Activated T-cell treated with anti-CD3 and anti-CD28 coated beads, Interleukin-2, amount 50 U/mL, for 48 hours (primary cell): ENCODE results near the gene PSTPIP1.
A peak's percentile ranks its signal among the peaks of the same experiment; 100 is the strongest.
"Not testable (repeated sequence)": the region's sequence is repeated elsewhere in the genome, so short reads cannot be mapped to it uniquely, and the experiment has no call there.

Source experiments
- DNase-seq, 2 experiments: peaks; one replicate each; pipeline ENCODE4 v3.0.0-alpha.2; 2020

The PSTPIP1 gene

DNA sequence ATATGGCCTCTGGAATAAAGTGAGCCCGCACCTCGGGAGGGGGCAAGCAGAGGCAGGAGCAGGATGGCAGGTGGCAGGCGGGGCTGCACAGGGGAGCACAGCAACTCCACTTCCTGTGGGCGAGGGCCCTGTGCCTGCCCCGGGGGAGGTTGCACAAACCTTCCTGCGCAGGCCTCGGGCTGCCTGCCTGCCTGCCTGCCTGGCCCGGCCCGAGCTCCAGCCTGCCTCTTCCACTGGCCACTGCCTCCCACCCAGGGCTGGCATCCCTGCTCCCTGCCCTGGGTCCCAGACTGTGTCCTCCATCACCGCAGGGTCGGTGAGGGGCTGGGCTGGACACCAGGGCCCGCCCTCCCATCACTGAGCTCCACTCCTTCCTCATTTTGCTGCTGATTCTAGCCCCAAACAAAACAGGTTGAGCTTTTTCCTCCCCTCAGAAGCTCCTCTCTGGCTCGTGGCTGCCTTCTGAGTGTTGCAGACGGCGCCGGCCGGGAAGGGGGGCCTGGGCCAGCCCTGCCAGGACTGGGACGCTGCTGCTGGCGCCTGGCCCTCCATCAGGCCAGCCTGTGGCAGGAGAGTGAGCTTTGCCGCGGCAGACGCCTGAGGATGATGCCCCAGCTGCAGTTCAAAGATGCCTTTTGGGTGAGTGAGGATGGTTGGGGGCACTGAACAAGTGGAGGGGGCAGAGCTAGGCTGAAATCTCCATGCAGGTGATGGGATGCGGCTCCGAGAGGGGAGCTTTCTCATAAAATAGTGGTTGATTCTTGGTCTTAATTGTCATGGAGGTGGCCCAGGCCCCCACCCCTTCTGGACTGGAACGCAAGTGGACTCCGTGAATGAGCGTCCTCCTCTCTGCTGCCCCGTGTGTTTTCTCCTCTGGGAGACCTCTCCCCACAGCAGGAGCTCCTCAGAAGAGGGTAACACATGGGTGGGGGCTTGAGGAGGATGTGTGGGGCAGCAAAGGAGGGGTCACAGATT, at the start of gene PSTPIP1:
TSS of gene PSTPIP1 (plus strand) at position 156 of the 975 bp plus-strand sequence. CDS start at position 604, 448 bp downstream.
- DNase-seq, result peak; percentile 77 to 83

DNA sequence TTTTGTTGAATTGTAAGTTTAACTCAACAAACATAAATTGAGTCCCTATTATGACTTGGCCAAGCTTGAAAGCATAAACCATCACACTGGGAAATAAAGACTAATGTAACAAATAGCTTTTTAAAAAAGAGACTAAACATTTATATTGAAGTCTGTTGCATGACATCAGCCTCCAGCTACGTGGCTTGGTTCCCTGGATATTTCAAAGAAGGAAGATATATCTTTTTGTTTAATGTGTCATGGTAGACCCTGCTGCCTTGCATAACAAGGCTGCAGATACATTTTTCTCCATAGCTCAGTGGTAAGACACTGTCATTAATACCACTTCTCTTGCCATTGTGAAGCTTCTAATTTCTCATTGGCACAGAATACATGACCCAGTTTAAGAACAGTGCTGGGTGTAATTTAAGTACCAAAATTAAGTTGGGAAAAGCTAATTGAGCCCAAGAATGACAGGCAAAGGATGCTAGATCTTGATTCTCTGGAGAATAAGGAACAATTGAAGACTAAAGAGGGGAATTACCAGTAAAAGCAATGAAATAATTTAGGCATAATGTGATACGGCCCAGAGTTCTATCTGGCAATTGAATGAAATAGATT, 49.3 kb upstream of the PSTPIP1 start:
- no peak for DNase-seq

DNA sequence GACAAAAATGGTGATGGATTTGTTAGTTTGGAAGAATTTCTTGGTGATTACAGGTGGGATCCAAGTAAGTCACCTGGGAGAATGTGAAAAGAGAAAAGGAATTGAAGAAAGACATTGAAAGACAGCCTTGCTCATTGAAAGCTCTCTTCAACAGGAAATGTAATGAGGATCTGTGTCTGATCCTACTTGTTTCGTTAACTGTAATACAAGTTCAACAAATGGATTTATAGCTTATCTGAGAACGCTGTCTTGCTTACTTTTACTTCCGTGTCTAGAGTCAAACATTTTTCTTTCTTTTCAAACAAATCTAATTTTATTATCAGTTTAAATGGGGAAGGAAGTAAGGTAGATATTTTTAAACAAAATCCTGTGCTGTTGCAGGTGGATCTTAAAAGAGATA, 47.5 kb upstream of the PSTPIP1 start:
- DNase-seq, result no peak

DNA sequence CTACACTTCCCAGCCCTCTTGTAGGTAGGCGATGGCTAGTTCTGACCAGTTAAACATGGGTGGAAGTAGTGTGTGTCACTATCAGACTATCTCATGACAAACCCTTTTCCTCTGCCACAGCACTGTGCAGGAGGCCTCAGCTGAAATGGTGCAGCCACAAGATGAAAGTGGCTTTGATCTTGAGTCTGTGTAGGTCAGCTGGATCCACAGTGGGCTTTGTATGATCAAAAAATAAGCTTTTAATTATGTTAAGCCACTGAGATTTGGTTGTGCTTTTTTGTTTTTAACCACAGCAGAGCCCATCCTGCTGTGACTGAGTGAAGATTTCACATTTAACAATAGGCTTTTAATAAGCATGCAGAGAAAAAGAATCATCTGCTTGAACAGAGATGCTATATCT, 43.7 kb upstream of the PSTPIP1 start:
- DNase-seq, result no peak

DNA sequence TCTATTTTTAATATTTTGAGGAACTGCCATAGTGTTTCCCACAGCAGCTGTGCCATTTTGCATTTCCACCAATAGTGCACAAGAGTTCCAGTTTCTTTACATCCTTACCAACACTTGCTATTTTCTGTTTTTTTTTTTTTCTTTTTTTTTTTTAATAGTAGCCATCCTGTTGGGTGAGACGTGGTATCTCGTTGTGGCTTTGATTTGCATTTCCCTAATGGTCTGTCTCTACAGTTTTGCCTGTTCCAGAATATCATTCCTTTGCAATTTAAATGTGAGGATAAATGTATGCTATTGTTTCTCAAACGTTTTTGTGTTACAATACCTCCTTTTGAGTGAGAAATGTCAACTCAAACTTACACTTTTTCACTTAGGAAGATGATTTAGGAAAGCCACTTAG, 41.0 kb upstream of the PSTPIP1 start:
- no peak for DNase-seq

DNA sequence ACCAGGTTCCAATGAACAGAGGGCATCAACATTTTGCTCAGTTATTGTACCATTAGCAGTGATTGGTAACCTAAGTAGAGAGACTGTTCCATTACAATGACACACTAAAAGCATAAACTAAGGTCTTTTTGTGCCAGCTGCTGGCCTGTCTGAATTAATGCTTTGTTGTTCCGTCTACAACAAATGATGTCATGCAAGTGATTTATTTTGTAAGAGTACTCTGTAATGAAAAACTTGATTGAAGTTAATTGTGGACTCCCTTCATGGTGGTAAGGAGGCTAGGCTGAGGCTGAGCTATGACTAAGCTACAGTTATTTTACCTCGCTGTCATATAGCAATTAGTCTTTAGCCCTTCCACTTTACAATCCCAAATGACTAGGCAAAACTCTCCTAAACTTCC, 40.2 kb upstream of the PSTPIP1 start:
- no peak for DNase-seq

DNA sequence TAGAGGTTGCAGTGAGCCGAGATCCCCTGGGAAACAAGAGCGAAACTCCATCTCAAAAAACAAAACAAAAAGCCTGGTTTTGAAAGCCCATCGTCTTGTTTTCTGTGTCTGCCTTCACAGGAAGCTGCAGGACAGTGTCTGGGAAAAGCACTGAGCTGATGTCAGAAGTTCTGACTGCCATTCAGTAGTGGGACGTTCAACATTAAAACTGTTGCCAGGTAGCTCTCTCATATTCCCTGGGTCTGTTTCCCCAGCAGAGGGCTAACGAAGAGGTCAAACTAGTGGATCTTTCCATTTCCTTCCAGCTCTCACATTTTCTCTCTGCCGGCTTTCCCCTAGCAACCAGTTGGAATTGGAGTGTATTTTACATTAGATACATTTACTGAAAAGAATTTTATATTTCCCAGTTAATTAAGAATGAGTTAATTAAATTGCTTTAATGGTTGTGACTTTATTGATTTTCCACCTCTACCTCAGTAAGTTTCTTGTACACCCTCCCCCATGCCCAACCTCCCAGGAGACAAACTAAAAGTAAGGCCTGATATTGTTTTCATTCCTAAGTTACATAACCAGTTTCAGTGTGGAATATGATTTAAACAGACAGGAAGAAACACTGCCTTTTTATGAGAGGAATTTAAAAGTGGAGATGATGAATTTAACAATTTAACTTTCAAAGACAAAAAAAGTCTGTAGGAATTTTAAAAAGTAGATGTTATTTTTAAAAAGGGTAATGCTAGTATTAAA, 33.5 kb upstream of the PSTPIP1 start:
- no peak for DNase-seq

DNA sequence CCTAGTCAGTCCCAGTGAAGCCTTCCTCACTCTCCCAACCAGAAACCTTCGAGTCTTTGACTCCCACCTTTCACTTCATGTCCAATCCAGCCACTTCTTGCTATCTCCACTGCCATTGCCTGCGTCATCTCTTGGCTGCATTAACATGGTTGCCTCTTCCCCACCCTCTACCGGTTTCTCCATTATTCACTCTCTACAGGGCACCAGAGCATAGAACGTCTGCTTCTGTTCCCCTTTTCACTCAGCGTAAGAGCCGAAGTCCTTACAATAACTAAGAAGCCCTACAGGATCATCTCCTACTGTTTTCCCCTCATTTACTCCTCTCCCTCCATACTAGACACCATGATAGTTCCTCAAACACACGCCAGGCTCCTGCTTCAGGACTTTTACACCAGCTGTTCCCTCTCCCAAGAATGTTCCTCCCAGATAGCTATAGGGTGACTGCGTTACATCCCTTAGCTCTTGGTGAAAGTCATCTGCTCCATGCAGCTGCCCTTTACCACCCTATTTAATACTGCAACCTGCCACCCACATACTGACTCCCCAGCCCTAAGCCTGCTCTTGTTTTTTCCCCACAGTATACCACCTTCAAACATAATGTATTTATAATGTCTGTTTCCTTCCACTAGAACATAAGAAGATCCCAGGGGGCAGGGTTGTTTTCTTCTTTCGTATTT, 32.5 kb upstream of the PSTPIP1 start:
- no peak for DNase-seq

DNA sequence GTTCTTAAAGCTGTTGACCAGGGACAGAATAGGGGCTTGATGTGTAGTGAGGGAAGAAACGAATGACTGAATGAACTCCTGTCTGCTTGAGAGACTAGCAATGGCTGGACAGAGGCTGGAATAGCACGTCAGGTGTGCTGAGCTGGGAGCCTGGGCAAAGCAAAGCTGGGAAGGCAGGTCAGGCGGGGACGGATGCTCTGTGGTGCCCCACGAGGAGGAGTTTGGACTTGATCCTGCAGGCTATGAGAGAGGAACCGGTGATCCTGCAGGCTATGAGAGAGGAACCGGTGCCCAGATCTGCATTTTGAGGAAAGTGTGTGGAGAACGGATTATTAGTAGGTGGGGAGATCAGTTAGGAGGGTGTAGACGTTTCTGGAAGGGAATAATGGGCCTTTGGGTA, 31.3 kb upstream of the PSTPIP1 start:
- no peak for DNase-seq

DNA sequence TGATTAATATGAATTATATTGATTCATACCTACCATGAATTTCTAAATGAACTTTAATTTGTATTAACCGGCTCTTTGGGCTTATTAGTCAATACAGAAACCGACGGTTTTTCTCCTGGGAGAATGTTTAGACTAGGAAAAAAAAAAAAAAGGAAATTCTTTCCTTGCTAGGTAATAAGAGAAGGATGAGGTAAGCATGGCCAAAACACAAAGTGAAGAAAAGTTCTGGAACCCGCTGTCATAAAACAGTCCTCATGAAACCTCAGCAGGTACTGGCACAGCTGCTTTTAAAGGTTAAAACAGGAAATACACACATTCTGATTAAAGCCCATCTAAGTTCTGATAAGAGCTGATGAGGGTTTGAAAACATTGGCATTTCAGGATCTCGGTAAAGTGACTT, 30.8 kb upstream of the PSTPIP1 start:
- DNase-seq, result no peak

DNA sequence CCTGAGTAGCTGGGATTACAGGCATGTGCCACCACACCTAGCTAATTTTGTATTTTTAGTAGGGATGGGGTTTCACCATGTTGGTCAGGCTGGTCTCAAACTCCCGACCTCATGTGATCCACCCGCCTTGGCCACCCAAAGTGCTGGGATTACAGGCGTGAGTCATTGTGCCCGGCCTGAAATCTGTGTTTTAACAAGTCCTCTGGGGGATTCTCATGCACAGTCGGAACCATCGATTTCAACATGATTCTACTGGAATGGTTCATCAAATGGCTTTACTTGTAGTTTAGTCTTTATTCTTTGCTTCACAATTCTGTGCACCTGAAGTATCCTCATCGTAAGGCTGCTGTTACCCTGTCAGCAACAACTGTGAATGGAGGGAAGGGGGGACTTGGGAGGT, 28.9 kb upstream of the PSTPIP1 start:
- DNase-seq, result not testable (repeated sequence)

DNA sequence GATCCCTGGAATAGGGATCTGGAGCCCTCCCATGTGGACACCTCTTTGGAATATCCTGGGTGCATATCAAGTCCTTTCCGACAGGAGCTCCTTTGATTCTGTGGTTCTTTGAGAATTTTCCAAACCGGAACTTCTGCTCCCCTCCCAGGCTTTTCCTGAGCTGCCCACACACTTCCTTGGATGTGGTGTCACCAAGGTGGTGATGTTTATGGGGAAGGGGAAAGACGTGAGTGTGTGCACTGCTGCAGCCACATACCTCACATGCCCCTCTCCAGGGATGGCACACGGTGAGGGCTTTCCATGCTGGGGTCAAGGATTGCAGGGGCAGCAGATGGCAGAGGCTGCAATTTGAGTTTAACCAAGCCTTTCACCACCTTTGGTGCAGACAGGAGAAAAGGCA, 27.9 kb upstream of the PSTPIP1 start:
- no peak for DNase-seq

DNA sequence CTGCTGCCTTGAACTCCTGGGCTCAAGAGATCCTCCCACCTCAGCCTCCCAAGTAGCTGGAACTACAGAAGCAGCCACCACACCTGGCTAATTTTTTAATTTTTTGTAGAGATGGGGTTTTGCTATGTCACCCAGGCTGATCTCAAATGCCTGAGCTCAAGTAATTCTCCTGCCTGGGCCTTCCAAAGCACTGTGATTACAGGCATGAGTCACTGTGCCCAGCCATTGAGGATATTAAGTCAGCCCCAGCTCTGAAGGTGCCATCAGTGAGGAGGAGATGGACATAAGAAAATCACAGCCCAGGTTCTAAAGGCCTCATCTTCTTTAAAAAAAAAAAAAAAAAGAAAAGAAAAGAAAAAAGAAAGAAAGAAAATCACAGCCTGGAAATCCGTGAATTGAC, 26.6 kb upstream of the PSTPIP1 start:
- DNase-seq, result no peak

DNA sequence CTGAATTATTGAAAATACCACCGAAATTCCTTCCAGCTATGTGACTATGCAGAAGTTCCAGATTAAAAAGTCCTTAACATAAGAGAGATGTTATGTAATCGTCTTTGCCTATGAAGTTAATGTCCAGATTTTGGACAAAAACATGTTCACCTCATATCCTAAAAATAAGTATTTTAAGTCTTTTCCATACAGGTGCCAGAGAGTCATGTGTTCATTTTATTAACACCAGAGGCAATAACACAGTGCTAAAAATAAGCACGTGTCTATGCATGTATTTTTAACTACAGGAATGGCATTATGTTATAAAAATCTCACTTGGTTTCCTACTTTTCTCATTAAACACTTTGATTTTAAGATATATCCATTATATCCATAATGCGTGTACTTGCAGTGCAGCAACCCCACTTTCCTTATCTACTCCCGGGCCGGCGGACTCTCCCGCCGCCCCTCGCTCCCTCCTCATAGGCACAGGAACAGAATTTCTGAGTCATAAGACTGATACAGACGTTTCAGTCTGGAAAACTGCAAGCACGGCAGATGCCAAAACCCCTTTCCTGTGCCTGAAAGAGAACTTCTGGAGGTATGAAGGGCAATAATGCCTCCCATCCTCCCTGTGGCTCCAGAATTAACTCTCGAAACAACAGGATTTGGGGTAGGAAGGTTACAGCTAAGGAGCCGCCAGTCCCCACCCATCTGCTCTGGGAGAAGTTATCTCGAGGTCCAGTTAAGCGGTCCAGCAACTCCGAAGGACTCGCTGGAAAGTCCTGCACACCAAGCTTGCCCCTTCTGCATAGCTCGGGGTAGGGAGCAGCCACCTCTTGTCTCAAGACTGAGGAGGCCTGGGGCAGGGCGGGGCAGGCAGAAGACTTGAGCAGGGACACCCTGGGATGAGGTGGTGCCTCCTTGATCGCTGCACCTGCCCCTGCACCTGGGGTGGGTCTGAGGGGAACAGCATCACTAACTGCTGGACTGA, 22.3 kb upstream of the PSTPIP1 start:
- no peak for DNase-seq

DNA sequence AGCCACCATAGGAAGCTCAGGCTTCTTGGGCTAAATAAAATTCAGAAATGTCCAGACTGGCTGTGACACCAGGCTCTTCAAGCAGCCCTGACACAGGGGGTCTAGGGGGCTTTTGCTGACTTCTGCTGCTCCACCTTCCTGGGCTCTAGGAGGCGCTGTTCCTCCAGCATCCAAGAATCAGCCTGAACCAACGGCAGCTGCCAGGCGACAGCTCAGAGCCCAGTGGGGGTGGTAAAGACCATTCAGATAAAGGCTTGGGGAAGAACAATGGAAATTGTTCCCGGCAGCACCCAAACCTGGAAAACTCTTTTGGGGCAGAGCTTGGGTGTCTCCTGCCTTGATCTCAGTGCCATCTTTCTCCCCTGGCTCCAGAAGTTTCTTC, 21.6 kb upstream of the PSTPIP1 start:
- DNase-seq, result peak; percentile 77 to 83

DNA sequence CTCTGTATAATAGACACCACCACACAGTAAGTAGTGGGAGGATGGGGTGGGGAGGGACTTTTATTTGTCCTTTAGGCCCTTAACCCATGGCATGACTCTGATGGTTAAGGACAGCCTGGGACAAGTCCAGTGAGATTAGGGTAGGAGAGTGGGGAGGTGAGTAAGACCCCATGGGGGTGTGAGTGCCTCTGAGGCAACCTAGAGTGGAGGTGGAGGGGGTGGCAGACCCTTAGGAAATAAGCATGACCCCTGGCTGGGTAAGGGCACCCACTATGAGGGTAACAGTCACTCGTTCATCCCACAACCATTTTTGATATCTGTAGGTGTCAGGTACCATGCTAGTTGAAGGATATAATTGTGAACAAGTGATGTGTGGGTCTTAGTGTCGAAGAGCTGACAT, 21.0 kb upstream of the PSTPIP1 start:
- no peak for DNase-seq

DNA sequence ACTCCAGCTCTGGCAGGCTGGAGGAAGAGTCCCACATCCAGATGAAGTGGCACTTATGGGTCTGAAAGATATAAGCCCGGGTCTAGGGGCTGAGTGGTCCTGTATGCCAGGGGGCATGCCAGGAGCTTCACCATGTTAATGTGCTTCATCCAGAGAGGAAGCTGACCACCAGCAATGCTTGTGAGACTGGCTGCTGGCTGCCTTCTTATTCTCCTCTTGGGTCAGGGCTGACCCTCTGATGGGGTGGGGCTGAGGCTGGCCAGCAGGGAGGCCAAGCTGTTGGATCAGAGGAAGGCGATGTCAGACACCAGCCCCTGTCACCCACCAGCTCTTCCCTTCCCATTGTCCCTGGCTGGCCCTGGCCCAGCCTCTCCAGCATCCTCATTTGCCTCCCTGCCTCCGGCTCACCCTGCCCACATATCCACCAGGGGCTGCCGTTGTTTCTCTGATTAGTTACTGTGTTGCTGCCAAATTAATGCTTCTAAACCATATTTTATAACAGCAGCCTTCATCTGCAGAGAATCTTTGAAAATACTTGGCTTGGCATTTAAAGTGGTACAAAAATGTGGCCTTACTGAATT, 20.4 kb upstream of the PSTPIP1 start:
- DNase-seq, result no peak

DNA sequence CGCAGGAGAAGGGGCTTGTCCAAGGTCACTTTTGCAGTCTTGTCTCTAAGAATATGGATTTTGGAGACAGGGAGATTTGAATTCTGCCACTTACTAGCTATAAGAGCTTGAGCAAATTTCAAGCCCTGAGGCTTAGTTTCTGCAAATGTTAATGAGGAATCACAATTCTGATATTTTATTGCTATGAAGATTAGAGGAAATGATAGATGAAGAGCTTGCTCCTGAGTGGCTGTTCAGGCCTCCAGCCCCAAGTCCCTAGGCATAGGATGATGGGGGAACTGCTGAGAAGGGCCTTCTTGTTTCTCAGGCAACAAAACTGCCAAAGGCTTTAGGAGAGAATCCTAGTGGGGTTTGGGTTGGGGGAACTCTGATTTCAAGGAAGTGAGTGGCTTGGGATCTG, 18.8 kb upstream of the PSTPIP1 start:
- DNase-seq, result no peak

DNA sequence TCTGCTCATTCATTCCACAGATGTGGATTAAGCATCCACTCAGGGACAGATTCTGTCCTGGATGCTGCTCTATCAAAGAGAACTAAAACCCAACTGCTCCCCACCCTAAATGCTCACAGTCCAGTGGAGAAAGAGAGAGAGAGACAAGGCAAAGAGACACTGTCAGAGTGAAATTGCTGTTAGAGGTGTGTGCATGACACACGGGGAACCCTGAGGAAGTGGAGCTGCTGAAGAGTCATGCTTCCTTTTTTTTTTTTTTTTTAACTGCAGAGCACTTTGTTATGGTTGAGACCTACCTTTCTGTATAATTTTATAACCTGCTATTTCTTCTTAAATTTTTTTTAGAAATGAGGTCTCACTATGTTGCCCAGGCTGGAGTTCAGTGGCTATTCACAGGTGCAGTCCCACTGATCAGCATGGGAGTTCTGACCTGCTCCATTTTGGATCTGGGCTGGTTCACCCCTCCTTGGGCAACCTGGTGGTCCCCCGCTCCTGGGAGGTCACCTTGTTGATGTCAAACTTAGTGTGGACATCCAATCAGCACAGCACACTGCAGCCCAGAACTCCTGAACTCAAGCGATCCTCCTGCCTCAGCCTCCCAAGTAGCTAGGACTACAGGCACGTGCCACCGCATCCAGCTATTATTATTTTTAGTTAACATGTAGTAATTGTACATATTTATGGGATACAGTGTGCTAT, 18.2 kb upstream of the PSTPIP1 start:
- DNase-seq, result no peak

DNA sequence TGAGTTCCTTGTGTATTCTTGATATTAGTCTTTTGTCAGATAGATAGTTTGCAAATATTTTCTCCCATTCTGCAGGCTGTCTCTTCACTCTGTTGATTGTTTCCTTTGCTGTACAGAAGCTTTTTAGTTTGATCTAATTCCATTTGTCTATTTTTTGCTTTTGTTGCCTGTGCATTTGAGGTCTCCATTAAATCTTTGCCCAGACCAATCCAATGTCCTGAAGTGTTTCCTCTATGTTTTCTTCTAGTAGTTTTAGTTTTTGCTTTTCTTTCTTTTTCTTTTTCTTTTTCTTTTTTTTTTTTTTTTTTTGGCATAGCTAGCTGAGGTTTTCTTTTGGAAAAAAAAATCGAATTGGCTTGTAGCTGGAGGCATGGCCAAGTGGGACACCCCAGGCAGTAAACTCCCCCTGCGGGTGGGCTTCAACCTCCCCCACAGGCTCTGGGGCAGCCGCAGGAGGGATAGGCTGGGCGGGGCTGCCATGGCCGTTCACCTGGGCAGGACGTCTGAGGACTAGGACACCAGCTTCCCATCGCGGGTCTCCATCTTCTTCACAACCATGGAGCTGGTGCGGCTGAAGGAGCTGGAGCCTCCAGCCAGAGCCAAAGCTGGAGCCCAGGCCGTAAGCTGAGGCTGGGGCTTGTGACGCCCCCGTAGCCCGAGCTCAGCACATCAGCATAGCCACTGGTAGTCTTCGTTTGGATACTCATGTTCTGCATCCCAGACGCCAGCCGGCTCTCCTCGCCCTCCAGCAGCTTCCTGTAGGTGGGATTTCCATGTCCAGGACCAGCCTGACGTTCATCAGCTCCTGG, 16.2 kb upstream of the PSTPIP1 start:
- DNase-seq, result no peak
